GM12878 (cell line): ENCODE measurements around the gene DUT. TPM values are rescaled to one million over a fixed set of nuclear protein-coding genes. Genes with fewer than 3 reads are reported as not detected.

Experiments used
- ATAC-seq: fragments of 200-7000 bp; cut with Tn5 transposase; 3 replicates; pipeline ENCODE4 v1.9.1; 2020; ENCODE audit warnings: mild to moderate bottlenecking, moderate library complexity
- BruUV-seq: library from RNA; stranded (reverse); fragments of 400-500 nt; replicated peaks from 2 replicates; lab custom pipeline; 2021; lab: Mats Ljungman, UMichigan
- CTCF ChIA-PET: fragments of 300-600 bp; sonication (Branson Sonifier 250); formaldehyde crosslinking; extraction: SDS; loops from one replicate; lab custom pipeline; 2021; ENCODE audit warnings: inconsistent platforms; lab: Yijun Ruan, JAX
- POLR2A ChIA-PET: fragments of 350-600 bp; formaldehyde crosslinking; extraction: SDS; loops from one replicate; lab custom pipeline; 2021; ENCODE audit warnings: inconsistent platforms; lab: Charles Lee
- RAD21 ChIA-PET: fragments of 300-600 bp; sonication (Branson Sonifier 250); formaldehyde crosslinking; loops from one replicate; lab custom pipeline; 2023; ENCODE audit warnings: antibody characterized with exemption; ENCODE audit not compliant: unreplicated experiment; lab: Charles Lee
- SMC1A ChIA-PET: fragments of 300-600 bp; sonication (Branson Sonifier 250); formaldehyde crosslinking; loops from one replicate; lab custom pipeline; 2023; ENCODE audit not compliant: unreplicated experiment, uncharacterized antibody; lab: Charles Lee
- DNase-seq: peaks from one replicate; pipeline ENCODE4 v3.0.0-alpha.2; 2011; ENCODE audit warnings: low read depth, low spot score
- FAIRE-seq: peaks from 3 replicates; lab custom pipeline; 2011; peaks lifted over from hg19 to GRCh38; lab: Jason Lieb, UNC
- H2AFZ ChIP-seq: 2 replicates; pipeline ENCODE4 v1.6.0; 2011; ENCODE audit warnings: low read depth, low read length, control low read depth; ENCODE audit not compliant: control insufficient read depth
- H3K27ac ChIP-seq: 2 replicates; pipeline ENCODE4 v1.5.1; 2011; ENCODE audit warnings: control low read depth; ENCODE audit not compliant: control insufficient read depth, insufficient read depth
- H3K27me3 ChIP-seq, 2 experiments: replicated peaks in 1 of 2; 2 replicates each; pipeline versions ENCODE4 v1.6.0 to v1.6.1; 2011; ENCODE audit warnings: low read length in 1 of 2; ENCODE audit not compliant: control insufficient read depth in 2 of 2, insufficient read depth in 2 of 2
- H3K36me3 ChIP-seq, 2 experiments: 2 replicates each; pipeline ENCODE4 v1.5.1; 2011; ENCODE audit warnings: low read length in 1 of 2; ENCODE audit not compliant: control insufficient read depth in 2 of 2, insufficient read depth in 2 of 2
- H3K4me1 ChIP-seq: 2 replicates; pipeline ENCODE4 v1.6.1; 2011; ENCODE audit warnings: mild to moderate bottlenecking, low read length, moderate library complexity, mixed read lengths; ENCODE audit not compliant: control insufficient read depth, insufficient read depth
- H3K4me2 ChIP-seq: 2 replicates; pipeline ENCODE4 v1.6.0; 2011; ENCODE audit warnings: control low read depth; ENCODE audit not compliant: control insufficient read depth, insufficient read depth
- H3K4me3 ChIP-seq: fragments of 200-600 bp; sonication (generic); 2 replicates; pipeline ENCODE4 v1.5.1; 2016
- H3K79me2 ChIP-seq: 2 replicates; pipeline ENCODE4 v1.6.0; 2011; ENCODE audit warnings: low read length; ENCODE audit not compliant: control insufficient read depth, insufficient read depth
- H3K9ac ChIP-seq: 2 replicates; pipeline ENCODE4 v1.8.0; 2011; ENCODE audit warnings: low read length, control low read depth, mixed read lengths; ENCODE audit not compliant: control insufficient read depth, insufficient read depth
- H3K9me3 ChIP-seq: replicated peaks from 3 replicates; pipeline ENCODE4 v1.5.1; 2011; ENCODE audit warnings: mild to moderate bottlenecking, low read length; ENCODE audit not compliant: control insufficient read depth, insufficient read depth
- H4K20me1 ChIP-seq: 2 replicates; pipeline ENCODE4 v1.6.0; 2011; ENCODE audit not compliant: control insufficient read depth, insufficient read depth
- CBX3 ChIP-seq: fragments of 200-600 bp; sonication (generic); IDR thresholded peaks from 2 replicates; pipeline ENCODE4 v1.6.1; 2016; ENCODE audit warnings: low read depth, borderline replicate concordance
- CREB1 ChIP-seq: IDR thresholded peaks from 2 replicates; pipeline ENCODE4 v1.6.1; 2012; ENCODE audit warnings: low read depth, mild to moderate bottlenecking, inconsistent platforms
- EGR1 ChIP-seq, 2 experiments: IDR thresholded peaks; 1 replicate in 1 of 2; 2 replicates in 1 of 2; pipeline ENCODE4 v1.6.1; 2011 to 2012; ENCODE audit warnings: low read depth in 2 of 2, low read length in 2 of 2, borderline replicate concordance in 1 of 2, mild to moderate bottlenecking in 1 of 2, moderate library complexity in 1 of 2
- KLF5 ChIP-seq: fragments of 450-650 bp; IDR thresholded peaks from 2 replicates; pipeline ENCODE4 v1.6.1; 2014; ENCODE audit warnings: mild to moderate bottlenecking; ENCODE audit not compliant: partially characterized antibody
- MEF2A ChIP-seq: IDR thresholded peaks from 2 replicates; pipeline ENCODE4 v1.6.1; 2011; ENCODE audit warnings: low read depth, mild to moderate bottlenecking, low read length, moderate library complexity; ENCODE audit not compliant: insufficient read depth
- MEF2B ChIP-seq: fragments of 450-650 bp; IDR thresholded peaks from 2 replicates; pipeline ENCODE4 v1.6.1; 2018; ENCODE audit warnings: mild to moderate bottlenecking, moderate library complexity; ENCODE audit not compliant: partially characterized antibody, poor library complexity, severe bottlenecking
- SREBF2 ChIP-seq: IDR thresholded peaks from 2 replicates; pipeline ENCODE4 v1.6.1; 2012; ENCODE audit warnings: mild to moderate bottlenecking, low read length
- STAT1 ChIP-seq: fragments of 450-650 bp; conservative IDR thresholded peaks from 2 replicates; pipeline ENCODE4 v1.6.1; 2014; ENCODE audit warnings: antibody characterized with exemption, mild to moderate bottlenecking
- WGBS: methylation state at CpG from one replicate; pipeline ENCODE4 v1.1.6; 2016; ENCODE audit warnings: low lambda C conversion rate; ENCODE audit not compliant: insufficient replicate concordance, insufficient coverage; ENCODE audit errors: missing lambda C conversion rate; 5-methylcytosine and 5-hydroxymethylcytosine counted together
- in situ Hi-C: fragments of 300-500 bp; cut with MboI; formaldehyde crosslinking; loops from 9 replicates; pipeline ENCODE4 v1.14.3; 2018; ENCODE audit warnings: mixed read lengths
- intact Hi-C: fragments of 100-400 bp; cut with micrococcal nuclease; formaldehyde crosslinking; loops from one replicate; pipeline ENCODE4 v1.14.2; 2022; ENCODE audit not compliant: unreplicated experiment
- polyA plus RNA-seq, 11 experiments: library from polyadenylated mRNA; depleted of rRNA in 4 of 11; unstranded in 6 of 11; stranded (reverse) in 5 of 11; fragments of >200 nt; fragmentation: Nextera tagmentation in 4 of 11; fragmentation: Illumina TruSeq in 1 of 11; extraction: Ambion mirVana in 4 of 11; extraction: Trizol in 1 of 11; gene quantifications; 1 replicate in 1 of 11; 2 replicates in 10 of 11; pipeline versions ENCODE4 v1.2.1 to v1.2.3, GENCODE V29; 2011 to 2016; ENCODE audit warnings: inconsistent platforms in 2 of 11, missing spikeins in 2 of 11, low read depth in 1 of 11
- small RNA-seq: library from RNA; depleted of rRNA; stranded (forward); fragments of <200 nt; gene quantifications from one replicate; pipeline ENCODE3, GENCODE V24; 2014
- total RNA-seq, 4 experiments: library from RNA; depleted of rRNA in 3 of 4; stranded (reverse); fragments of >200 nt in 3 of 4; fragmentation: Illumina TruSeq in 1 of 4; extraction: Trizol in 1 of 4; gene quantifications; 2 replicates each; pipeline versions ENCODE4 v1.2.1 to v1.2.3, GENCODE V29; 2013 to 2021

DUT gene
- total and polyA plus RNA-seq, 10 of the 15 experiments (the other 5 are each of a cell fraction or from before 2014, with no cell fraction given): 20.1 to 452 (median 149) TPM

DNA sequence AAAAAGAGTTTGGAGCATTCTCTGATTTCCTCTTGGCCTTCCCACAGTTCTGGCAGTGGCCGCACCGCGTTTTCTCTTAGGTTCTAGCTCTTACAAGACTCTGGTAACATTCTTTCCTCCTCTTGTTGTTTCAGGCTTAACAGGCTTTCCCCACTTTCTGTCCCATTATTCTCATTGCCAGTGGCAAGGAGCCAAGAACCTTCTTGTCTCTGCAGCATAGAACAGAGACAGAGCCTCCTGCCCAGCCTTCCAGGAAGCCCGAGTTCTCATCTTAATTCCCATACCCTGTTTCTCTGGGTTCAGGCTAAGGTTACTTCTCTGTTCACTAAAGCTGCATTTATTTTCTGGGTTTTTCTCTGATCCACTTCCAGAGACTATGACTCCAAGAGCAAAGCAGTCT lies 61.1 kb downstream of the DUT start:
- no peaks in the 10 kb centered on the region for H3K9me3 ChIP-seq
- no peak overlapping the region for H3K4me3 ChIP-seq
- no peaks in the 10 kb centered on the region for H3K4me1 ChIP-seq
- no peak overlapping the region for H3K4me2 ChIP-seq
- 67% methylated on average over 4 of the region's 4 CpGs for WGBS
- ChIA-PET RAD21 (no interaction called here), SMC1A (interaction anchor here (2.1 kb wide), 1 partner anchor 10 kb away, joined by 5 read pairs; no protein-coding TSS in a partner anchor), CTCF (interaction anchor here (0.6 to 2.5 kb wide), 3 partner anchors 10 to 23 kb away, joined by 3 to 10 read pairs (median 3); no protein-coding TSS in a partner anchor), POLR2A (no interaction called here)
- TF ChIP-seq KLF5 (no peak), CBX3 (no peak), MEF2A (no peak), MEF2B (no peak), STAT1 (no peak), CREB1 (no peak), SREBF2 (no peak), EGR1 (IDR thresholded peaks at IDR 0.05; ENCODE audit: borderline replicate concordance in 1 of 2, low read depth in 2 of 2, low read length in 2 of 2) (no peak)
- no peak for FAIRE-seq
- in situ Hi-C loops (no loop called here), intact Hi-C loops (no loop called here)
- no peak for ATAC-seq
- DNase-seq: no peak
- no peaks in the 10 kb centered on the region for H3K27me3 ChIP-seq
- no peaks in the 10 kb centered on the region for H4K20me1 ChIP-seq
- H3K9ac ChIP-seq: no peak overlapping the region
- no peak overlapping the region for H2AFZ ChIP-seq
- no peaks in the 10 kb centered on the region for H3K36me3 ChIP-seq
- no TSS peak for BruUV-seq
- no peak overlapping the region for H3K27ac ChIP-seq
- H3K79me2 ChIP-seq: no peaks in the 10 kb centered on the region

Small RNAs within 50 kb of the gene (small RNA-seq; reads per million reads assigned to genes)
- not detected for gene RF00019

Other genes starting within 250 kb of the DUT start
- gene SLC24A5, start 210.4 kb upstream of the DUT start, total RNA-seq (2014; rRNA removed): not detected in 2 replicates
- not detected in 2 replicates for gene SLC24A5, start 210.4 kb upstream of the DUT start, total RNA-seq (2014; rRNA removed; fragmentation: Illumina TruSeq; extraction: Trizol)
- gene SLC24A5, start 210.4 kb upstream of the DUT start, total RNA-seq (2021): not detected in 2 replicates
- gene SLC24A5, start 210.4 kb upstream of the DUT start, polyA plus RNA-seq (2011; rRNA removed): 0.04 TPM in 1 of 2 replicates, not detected in the other
- gene SLC24A5, start 210.4 kb upstream of the DUT start, polyA plus RNA-seq (2014; fragmentation: Illumina TruSeq; extraction: Trizol): not detected in 2 replicates
- not detected for gene SLC24A5, start 210.4 kb upstream of the DUT start, polyA plus RNA-seq (2014; fragmentation: Nextera tagmentation; extraction: Ambion mirVana)
- gene SLC24A5, start 210.4 kb upstream of the DUT start, polyA plus RNA-seq (2014; rRNA removed): not detected in 2 replicates
- gene SLC24A5, start 210.4 kb upstream of the DUT start, polyA plus RNA-seq (2016; fragmentation: Nextera tagmentation; extraction: Ambion mirVana): not detected
- 17.3 and 21.6 TPM in 2 replicates for gene MYEF2, start 153.1 kb upstream of the DUT start, total RNA-seq (2014; rRNA removed)
- 22.5 and 26.2 TPM in 2 replicates for gene MYEF2, start 153.1 kb upstream of the DUT start, total RNA-seq (2014; rRNA removed; fragmentation: Illumina TruSeq; extraction: Trizol)
- gene MYEF2, start 153.1 kb upstream of the DUT start, total RNA-seq (2021): 21.8 and 26.1 TPM in 2 replicates
- 47.0 and 85.1 TPM in 2 replicates for gene MYEF2, start 153.1 kb upstream of the DUT start, polyA plus RNA-seq (2011; rRNA removed)
- 34.1 and 45.8 TPM in 2 replicates for gene MYEF2, start 153.1 kb upstream of the DUT start, polyA plus RNA-seq (2014; fragmentation: Illumina TruSeq; extraction: Trizol)
- 10 to 100 TPM; 10.2 to 11.7 TPM for gene MYEF2, start 153.1 kb upstream of the DUT start, polyA plus RNA-seq (2014; fragmentation: Nextera tagmentation; extraction: Ambion mirVana)
- 30.5 and 32.0 TPM in 2 replicates for gene MYEF2, start 153.1 kb upstream of the DUT start, polyA plus RNA-seq (2014; rRNA removed)
- 10 to 100 TPM in 1 of 2 experiments, 1 to 10 TPM in 1; 9.2 to 15.9 TPM for gene MYEF2, start 153.1 kb upstream of the DUT start, polyA plus RNA-seq (2016; fragmentation: Nextera tagmentation; extraction: Ambion mirVana)
- gene CTXN2, start 139.8 kb upstream of the DUT start, total RNA-seq (2014; rRNA removed): not detected in 2 replicates
- gene CTXN2, start 139.8 kb upstream of the DUT start, total RNA-seq (2014; rRNA removed; fragmentation: Illumina TruSeq; extraction: Trizol): 0.09 TPM in 1 of 2 replicates, not detected in the other
- not detected in 2 replicates for gene CTXN2, start 139.8 kb upstream of the DUT start, total RNA-seq (2021)
- not detected in 2 replicates for gene CTXN2, start 139.8 kb upstream of the DUT start, polyA plus RNA-seq (2011; rRNA removed)
- 0.01 TPM in 1 of 2 replicates, not detected in the other for gene CTXN2, start 139.8 kb upstream of the DUT start, polyA plus RNA-seq (2014; fragmentation: Illumina TruSeq; extraction: Trizol)
- gene CTXN2, start 139.8 kb upstream of the DUT start, polyA plus RNA-seq (2014; fragmentation: Nextera tagmentation; extraction: Ambion mirVana): not detected
- not detected in 2 replicates for gene CTXN2, start 139.8 kb upstream of the DUT start, polyA plus RNA-seq (2014; rRNA removed)
- not detected for gene CTXN2, start 139.8 kb upstream of the DUT start, polyA plus RNA-seq (2016; fragmentation: Nextera tagmentation; extraction: Ambion mirVana)
- gene SLC12A1, start 125.1 kb upstream of the DUT start, total RNA-seq (2014; rRNA removed): under 0.01 TPM in 1 of 2 replicates, not detected in the other
- gene SLC12A1, start 125.1 kb upstream of the DUT start, total RNA-seq (2014; rRNA removed; fragmentation: Illumina TruSeq; extraction: Trizol): not detected in 2 replicates
- not detected in 2 replicates for gene SLC12A1, start 125.1 kb upstream of the DUT start, total RNA-seq (2021)
- gene SLC12A1, start 125.1 kb upstream of the DUT start, polyA plus RNA-seq (2011; rRNA removed): 0.03 TPM in 1 of 2 replicates, not detected in the other
- not detected in 2 replicates for gene SLC12A1, start 125.1 kb upstream of the DUT start, polyA plus RNA-seq (2014; fragmentation: Illumina TruSeq; extraction: Trizol)
- not detected for gene SLC12A1, start 125.1 kb upstream of the DUT start, polyA plus RNA-seq (2014; fragmentation: Nextera tagmentation; extraction: Ambion mirVana)
- 0.06 TPM in 1 of 2 replicates, not detected in the other for gene SLC12A1, start 125.1 kb upstream of the DUT start, polyA plus RNA-seq (2014; rRNA removed)
- not detected for gene SLC12A1, start 125.1 kb upstream of the DUT start, polyA plus RNA-seq (2016; fragmentation: Nextera tagmentation; extraction: Ambion mirVana)